Germinal center (tissue), 1 donor: ENCODE results near the gene LIMS3.
"Not testable (repeated sequence)": the region's sequence is repeated elsewhere in the genome, so short reads cannot be mapped to it uniquely, and the experiment has no call there.

Source experiments
- DNase-seq: peaks from one replicate; pipeline ENCODE4 v3.0.0; 2012; ENCODE audit warnings: mixed read lengths, low spot score

Gene LIMS3

GRCh38 chr2:109924481-109924880 lies 26.0 kb downstream of the LIMS3 start:
- not testable (repeated sequence) for DNase-seq

DNA sequence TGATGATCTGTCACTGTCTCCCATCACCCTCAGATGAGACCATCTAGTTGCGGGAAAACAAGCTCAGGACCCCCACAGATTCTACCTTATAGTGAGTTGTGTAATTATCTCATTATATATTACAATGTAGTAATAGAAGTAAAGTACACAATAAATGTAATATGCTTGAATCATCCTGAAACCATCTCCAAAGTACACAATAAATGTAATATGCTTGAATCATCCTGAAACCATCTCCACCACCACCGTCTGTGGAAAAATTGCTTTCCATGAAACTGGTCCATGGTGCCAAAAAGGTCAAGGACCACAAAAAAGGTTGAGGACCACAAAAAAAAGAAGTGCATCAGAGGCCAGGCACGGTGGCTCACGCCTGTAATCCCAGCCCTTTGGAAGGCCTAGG lies 29.3 kb downstream of the LIMS3 start:
- DNase-seq = not testable (repeated sequence)

DNA sequence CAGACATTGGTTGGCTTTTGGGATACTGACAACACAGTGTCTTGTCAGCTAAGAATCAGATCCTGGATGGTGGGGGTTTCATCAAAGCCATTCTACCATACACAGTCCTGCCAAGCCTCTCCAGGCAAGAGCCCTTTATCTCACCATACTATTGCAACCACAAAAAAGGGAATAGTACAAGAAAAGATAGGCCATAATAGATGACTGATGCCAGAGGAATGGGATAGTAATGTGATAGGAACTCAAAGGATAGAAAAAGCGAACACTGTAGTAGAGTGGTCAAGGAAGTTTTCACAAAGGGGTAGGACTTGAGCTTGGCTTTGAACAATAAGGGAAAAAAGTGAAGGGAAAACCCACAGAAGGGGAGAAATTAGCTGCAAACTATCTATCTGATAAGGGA lies 30.7 kb downstream of the LIMS3 start:
- not testable (repeated sequence) for DNase-seq

- DNase-seq = not testable (repeated sequence)
Measured at GRCh38 chr2:109936534-109936933, 38.0 kb downstream of the LIMS3 start.

GRCh38 chr2:109945362-109945761 lies 46.9 kb downstream of the LIMS3 start:
- not testable (repeated sequence) for DNase-seq

DNA sequence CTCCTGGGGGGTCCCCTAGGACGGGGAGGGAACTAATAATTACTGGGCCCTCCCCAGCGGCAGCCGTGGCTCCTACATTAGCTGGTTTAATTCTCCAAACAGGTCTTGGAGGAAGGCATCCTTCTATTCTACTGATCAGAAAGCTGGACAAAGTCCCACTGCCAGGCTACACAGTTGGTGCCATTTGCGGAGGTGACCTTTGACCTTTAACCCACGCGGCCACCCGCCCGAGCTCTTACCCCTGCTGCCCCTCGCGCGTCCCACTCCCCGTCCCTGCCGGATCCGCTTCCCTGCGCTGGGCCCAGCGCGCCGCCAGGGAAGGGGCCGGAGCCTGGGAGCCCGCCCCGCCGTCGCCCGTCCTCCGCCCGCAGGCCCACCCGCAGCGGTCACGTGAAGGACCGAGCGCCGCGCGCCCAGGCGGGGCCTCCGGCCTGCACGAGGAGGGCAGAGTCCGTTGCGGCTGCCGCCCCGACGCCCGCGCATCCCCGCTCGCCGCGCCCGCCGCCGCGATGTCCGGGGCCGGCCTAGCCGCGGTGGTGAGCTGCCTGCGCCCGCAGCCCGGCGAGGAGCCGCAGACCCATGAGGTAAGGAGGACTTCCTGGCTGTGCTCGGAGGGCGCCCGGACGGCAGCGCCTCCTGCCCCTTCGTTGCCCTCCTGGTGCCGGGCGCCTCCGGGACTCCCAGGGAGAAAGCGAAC lies 48.9 kb downstream of the LIMS3 start:
- not testable (repeated sequence) for DNase-seq

- DNase-seq = not testable (repeated sequence)
Measured at GRCh38 chr2:109947959-109948520, 49.6 kb downstream of the LIMS3 start.

DNA sequence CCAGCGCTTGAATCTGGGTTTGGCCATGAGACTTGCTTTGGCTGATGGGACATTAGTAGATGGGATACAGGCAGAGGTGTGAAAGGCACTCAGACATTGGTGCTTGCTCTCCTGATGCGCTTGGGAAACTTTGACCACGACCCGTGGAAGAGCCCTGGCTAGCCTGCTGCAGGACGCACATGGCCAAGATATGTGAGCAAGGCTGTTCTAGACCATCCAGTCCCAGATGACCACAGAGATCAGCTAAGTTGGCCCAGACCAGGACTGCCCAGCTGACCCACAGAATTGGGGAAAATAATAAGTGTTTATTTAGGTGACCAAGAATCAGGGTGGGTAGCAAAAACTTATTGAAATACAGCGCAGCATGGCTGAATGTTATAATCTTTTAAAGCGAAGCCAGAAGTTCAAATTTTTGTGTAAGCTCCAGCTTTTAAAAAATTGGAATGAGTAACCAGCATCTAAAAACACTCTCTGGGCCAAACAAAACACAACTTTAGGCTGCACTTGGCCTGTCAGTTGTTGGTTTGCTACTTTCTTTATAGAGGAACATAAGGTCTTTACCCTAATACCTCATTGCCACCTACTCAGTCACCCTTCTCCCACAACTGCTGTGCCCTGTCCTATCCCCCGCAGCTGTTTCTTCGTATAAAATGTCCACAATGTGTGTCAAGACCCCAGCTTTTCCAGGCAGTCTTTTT lies 51.8 kb downstream of the LIMS3 start:
- DNase-seq = not testable (repeated sequence)

DNA sequence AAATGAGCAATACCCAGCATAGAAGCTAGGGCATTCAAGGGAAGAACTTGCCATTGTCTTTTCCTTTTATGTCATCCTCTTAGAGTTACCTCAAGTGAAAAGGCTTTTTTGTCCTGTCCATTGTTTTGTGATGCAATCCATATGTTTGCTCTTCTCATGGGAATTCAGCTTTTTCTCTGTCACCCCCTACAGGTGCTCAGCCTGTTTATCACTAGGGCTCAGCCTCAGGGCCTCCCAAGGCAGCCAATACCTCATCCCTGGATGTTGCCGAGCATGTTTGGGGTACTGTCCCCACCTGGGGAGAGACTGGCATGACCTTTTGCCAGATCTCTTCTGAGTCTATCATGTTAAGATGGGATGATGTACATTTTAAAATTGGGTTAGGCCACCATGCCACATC lies 65.5 kb downstream of the LIMS3 start:
- DNase-seq = not testable (repeated sequence)

GRCh38 chr2:109965482-109965881 lies 67.0 kb downstream of the LIMS3 start:
- DNase-seq = not testable (repeated sequence)

- not testable (repeated sequence) for DNase-seq
Measured at GRCh38 chr2:109966107-109966736, 67.7 kb downstream of the LIMS3 start.

- DNase-seq = not testable (repeated sequence)
Measured at GRCh38 chr2:109966858-109967257, 68.4 kb downstream of the LIMS3 start.

GRCh38 chr2:109969864-109970263 lies 71.4 kb downstream of the LIMS3 start:
- DNase-seq = not testable (repeated sequence)

GRCh38 chr2:109971710-109972109 lies 73.2 kb downstream of the LIMS3 start:
- not testable (repeated sequence) for DNase-seq
